Activated gamma-delta T cell treated with anti-CD3 and anti-CD28 coated beads, Interleukin-2, amount 50 U/mL, for 16 hours (primary cell): ENCODE data around the gene COL4A2.

Experiments
- DNase-seq: peaks from one replicate; pipeline ENCODE4 v3.0.0-alpha.2; 2020; ENCODE audit warnings: low read depth

COL4A2 gene

GRCh38 chr13:110354715-110355473, 47.8 kb downstream of the COL4A2 start:
- DNase-seq = no peak

- DNase-seq = no peak
Measured at GRCh38 chr13:110356362-110356761, 49.3 kb downstream of the COL4A2 start.

GRCh38 chr13:110358381-110358780, 51.3 kb downstream of the COL4A2 start:
- no peak for DNase-seq

GRCh38 chr13:110359840-110360301, 52.8 kb downstream of the COL4A2 start:
- no peak for DNase-seq

GRCh38 chr13:110360598-110360997, 53.5 kb downstream of the COL4A2 start:
- no peak for DNase-seq

- no peak for DNase-seq
Measured at GRCh38 chr13:110361365-110361911, 54.4 kb downstream of the COL4A2 start.

- DNase-seq = no peak
Measured at GRCh38 chr13:110363010-110363409, 55.9 kb downstream of the COL4A2 start.

- DNase-seq = no peak
Measured at GRCh38 chr13:110364081-110364480, 57.0 kb downstream of the COL4A2 start.

GRCh38 chr13:110365876-110366275, 58.8 kb downstream of the COL4A2 start:
- DNase-seq = no peak

GRCh38 chr13:110366733-110367132, 59.6 kb downstream of the COL4A2 start:
- no peak for DNase-seq

GRCh38 chr13:110367620-110368019, 60.5 kb downstream of the COL4A2 start:
- DNase-seq = no peak

- no peak for DNase-seq
Measured at GRCh38 chr13:110368408-110368807, 61.3 kb downstream of the COL4A2 start.

GRCh38 chr13:110369400-110369799, 62.3 kb downstream of the COL4A2 start:
- DNase-seq = no peak

GRCh38 chr13:110371550-110372465, 64.7 kb downstream of the COL4A2 start:
- no peak for DNase-seq

- no peak for DNase-seq
Measured at GRCh38 chr13:110372676-110373075, 65.6 kb downstream of the COL4A2 start.

- DNase-seq = no peak
Measured at GRCh38 chr13:110373617-110374016, 66.5 kb downstream of the COL4A2 start.

GRCh38 chr13:110374431-110375370, 67.6 kb downstream of the COL4A2 start:
- DNase-seq = no peak

GRCh38 chr13:110376120-110376519, 69.0 kb downstream of the COL4A2 start:
- no peak for DNase-seq

- no peak for DNase-seq
Measured at GRCh38 chr13:110377178-110377825, 70.2 kb downstream of the COL4A2 start.

GRCh38 chr13:110377826-110378201, 70.7 kb downstream of the COL4A2 start:
- no peak for DNase-seq

GRCh38 chr13:110379358-110379757, 72.3 kb downstream of the COL4A2 start:
- no peak for DNase-seq
